ENCODE measurements around the gene LSAMP. TPM values are rescaled to one million over a fixed set of nuclear protein-coding genes. Genes with fewer than 3 reads are reported as not detected.
"Not testable (repeated sequence)": the region's sequence is repeated elsewhere in the genome, so short reads cannot be mapped to it uniquely, and the experiment has no call there.

Gene LSAMP
- total RNA-seq, 1 donor from 2014 or later, result 5.0 TPM

GRCh38 chr3:115789481-115789880 lies 655.8 kb downstream of the LSAMP start:
- ATAC-seq (no peak), DNase-seq (ENCODE audit: missing footprints) (no peak)
- intact Hi-C loops (cut with DNase I), result no loop called here

DNA sequence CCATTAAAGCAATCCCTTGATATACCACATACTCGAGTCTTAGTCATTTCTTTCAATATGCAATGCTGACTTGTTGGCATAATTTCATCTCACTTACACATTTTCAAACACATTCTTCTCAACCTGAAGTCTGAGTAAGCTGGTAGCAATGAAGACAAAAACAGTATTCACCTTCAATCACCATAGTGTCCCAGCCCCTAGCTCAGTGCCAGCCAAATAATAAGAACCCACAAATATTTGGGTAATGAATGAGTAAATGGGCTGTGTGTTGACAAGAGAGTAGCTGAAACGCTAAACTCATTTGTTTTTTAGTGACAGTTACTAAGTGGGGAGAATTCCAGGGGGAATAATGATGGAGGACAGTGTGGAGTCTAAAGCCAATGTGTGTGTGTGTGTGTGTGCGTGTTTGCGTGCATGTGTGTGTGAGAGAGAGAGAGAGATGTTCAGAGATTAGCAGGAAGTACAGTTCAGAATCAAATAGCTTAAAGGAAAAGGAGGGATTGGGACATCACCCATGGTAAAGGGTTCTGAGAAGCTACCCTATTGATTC lies 656.3 kb downstream of the LSAMP start:
- intact Hi-C loops (cut with DNase I), result no loop called here
- DNase-seq (ENCODE audit: missing footprints), result no peak
- ATAC-seq, result no peak

DNA sequence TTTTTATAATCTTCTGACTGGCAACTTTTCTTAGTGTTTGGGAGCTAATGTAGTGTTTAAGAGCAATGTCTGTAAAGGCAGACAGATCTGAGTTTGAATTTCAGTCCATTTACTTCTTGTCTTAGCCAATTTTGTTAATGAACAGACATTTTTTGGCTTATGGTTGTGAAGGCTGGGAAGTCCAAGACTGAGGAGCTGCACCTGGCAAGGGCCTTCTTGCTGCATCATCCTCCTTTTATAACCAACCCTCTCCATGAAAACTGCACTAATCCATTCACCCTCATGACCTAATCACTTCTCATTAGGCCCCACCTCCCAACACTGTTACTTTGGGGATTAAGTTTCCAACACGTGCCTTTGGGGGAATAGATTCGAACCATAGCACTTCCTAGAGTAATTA lies 657.5 kb downstream of the LSAMP start:
- intact Hi-C loops (cut with DNase I), result no loop called here
- ATAC-seq (no peak), DNase-seq (ENCODE audit: missing footprints) (no peak)

- intact Hi-C loops (cut with DNase I), result no loop called here
- DNase-seq (ENCODE audit: missing footprints) (no peak), ATAC-seq (no peak)
Measured at GRCh38 chr3:115785782-115786181, 659.5 kb downstream of the LSAMP start.

GRCh38 chr3:115784739-115785536 lies 660.3 kb downstream of the LSAMP start:
- ATAC-seq (no peak), DNase-seq (ENCODE audit: missing footprints) (no peak)
- intact Hi-C loops (cut with DNase I), result loop anchor here (1.0 kb wide), 1 partner anchor 568 kb away; no protein-coding TSS in a partner anchor

GRCh38 chr3:115783938-115784738 lies 661.1 kb downstream of the LSAMP start:
- DNase-seq (ENCODE audit: missing footprints) (peak; percentile 93), ATAC-seq (peak; percentile 96)
- intact Hi-C loops (cut with DNase I), result loop anchor here (1.0 kb wide), 1 partner anchor 567 kb away; no protein-coding TSS in a partner anchor

DNA sequence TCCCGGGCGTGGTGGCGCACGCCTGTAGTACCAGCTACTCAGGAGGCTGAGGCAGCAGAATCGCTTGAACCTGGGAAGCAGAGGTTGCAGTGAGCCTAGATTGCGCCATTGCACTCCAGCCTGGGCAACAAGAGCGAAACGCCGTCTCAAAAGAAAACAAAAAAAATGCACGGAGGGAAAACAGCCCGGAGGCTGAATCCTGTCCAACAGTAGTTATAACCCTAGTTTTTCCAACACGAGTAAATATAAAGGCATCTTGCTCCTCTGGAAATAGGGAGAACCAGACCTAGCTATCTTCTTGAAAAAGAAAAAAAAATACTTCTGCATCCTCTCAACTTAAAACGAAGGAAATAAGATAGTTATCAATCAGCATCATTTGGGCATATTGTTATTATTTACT lies 661.9 kb downstream of the LSAMP start:
- intact Hi-C loops (cut with DNase I); ATAC-seq; DNase-seq (ENCODE audit: missing footprints): not testable (repeated sequence)

DNA sequence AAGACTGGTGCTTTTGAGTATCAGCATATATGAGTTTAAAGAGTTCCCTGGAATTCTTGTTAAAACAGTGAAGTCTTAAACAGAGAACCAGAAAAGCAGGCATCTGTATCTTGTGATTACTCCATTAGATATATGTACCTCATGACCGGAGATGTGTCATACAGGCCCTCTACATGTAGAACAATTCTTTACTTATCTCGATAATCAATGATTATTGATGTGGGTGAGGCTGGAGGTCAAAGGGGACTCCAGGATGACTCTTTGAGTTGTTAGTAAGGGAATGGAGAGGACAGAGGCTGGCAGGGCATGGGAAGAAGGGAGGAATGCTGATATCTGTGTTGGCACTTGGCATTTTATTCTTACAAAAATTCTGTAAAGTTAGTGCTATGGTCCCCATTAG lies 666.3 kb downstream of the LSAMP start:
- DNase-seq (ENCODE audit: missing footprints) (no peak), ATAC-seq (no peak)
- intact Hi-C loops (cut with DNase I), result no loop called here

GRCh38 chr3:115772951-115773350 lies 672.3 kb downstream of the LSAMP start:
- ATAC-seq (no peak), DNase-seq (ENCODE audit: missing footprints) (no peak)
- intact Hi-C loops (cut with DNase I), result no loop called here

GRCh38 chr3:115768661-115769060 lies 676.6 kb downstream of the LSAMP start:
- ATAC-seq (no peak), DNase-seq (ENCODE audit: missing footprints) (no peak)
- intact Hi-C loops (cut with DNase I), result no loop called here

- ATAC-seq, result no peak
- no peak for DNase-seq (ENCODE audit: missing footprints)
- intact Hi-C loops (cut with DNase I), result no loop called here
Measured at GRCh38 chr3:115766587-115767482, 678.5 kb downstream of the LSAMP start.

GRCh38 chr3:115761927-115762305 lies 683.4 kb downstream of the LSAMP start:
- ATAC-seq (no peak), DNase-seq (ENCODE audit: missing footprints) (no peak)
- intact Hi-C loops (cut with DNase I), result no loop called here

DNA sequence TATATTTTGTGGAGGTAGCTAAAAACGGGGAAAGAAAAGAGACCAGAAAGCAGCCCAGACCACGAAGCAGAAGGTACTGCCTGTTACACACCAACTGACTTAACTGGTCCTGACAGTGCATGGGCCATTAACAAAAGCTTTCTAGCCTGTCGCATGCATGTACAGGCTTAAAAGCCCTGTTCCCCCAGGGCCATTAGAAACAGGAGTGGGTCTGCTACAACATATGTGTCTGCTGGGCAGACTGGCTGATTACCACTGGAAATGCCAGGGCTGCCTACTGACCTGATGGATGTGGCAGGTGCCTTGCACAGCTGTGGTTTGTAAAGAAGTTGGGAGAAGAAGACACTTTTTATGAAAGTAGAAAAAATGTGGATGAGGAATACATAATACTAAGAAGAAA lies 684.6 kb downstream of the LSAMP start:
- no peak for DNase-seq (ENCODE audit: missing footprints)
- ATAC-seq, result no peak

DNA sequence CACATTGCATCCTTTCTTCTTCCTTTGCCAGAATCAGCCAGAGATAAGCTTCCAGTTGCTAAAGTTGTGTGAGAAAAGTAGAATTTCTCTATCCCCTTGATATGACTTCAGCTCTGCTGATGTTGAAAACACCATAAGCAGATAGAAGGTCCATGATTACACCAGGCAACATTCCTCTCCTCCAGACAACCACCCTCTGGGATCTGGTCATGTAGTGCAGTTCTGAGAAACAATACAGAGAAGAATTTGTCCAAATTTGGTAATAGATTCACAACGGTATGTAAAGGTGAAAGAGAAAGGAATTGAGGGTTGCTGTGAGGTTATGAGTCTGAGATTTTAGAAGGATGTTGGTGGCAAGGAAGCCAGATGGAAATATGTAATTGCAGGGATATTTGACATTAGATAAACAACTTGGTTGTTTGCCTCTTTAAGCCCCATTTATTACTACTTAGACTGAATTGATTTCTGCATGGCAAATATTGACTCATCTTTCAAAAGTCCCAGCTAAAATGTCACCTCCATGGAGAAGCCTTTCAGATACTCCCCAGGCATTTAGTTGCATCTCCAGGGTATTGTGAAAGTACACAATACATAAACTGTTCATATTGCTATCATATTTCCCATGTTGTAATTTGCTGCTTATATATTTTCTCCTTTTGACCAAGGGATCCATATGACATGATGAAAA lies 687.1 kb downstream of the LSAMP start:
- DNase-seq (ENCODE audit: missing footprints), result no peak

More for the DNA sequence above, 684.6 kb downstream of the LSAMP start:
- intact Hi-C loops (cut with DNase I), result no loop called here

DNA sequence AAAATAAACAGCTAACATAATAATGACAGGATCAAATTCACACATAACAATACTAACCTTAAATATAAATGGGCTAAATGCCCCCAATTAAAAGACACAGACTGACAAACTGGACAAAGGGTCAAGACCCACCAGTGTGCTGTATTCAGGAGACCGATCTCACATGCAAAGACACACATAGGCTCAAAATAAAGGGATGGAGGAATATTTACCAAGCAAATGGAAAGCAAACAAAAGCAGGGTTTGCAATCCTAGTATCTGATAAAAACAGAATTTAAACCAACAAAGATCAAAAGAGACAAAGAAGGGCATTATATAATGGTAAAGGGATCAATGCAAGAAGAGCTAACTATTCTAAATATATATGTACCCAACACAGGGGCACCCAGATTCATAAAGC lies 692.3 kb downstream of the LSAMP start:
- DNase-seq (ENCODE audit: missing footprints); intact Hi-C loops (cut with DNase I); ATAC-seq: not testable (repeated sequence)

More for the DNA sequence above, 687.1 kb downstream of the LSAMP start:
- no peak for ATAC-seq
- intact Hi-C loops (cut with DNase I), result no loop called here

Measured in Right ventricle myocardium inferior (tissue), 1 donor.